GM19099 (cell line): Measurements from ENCODE around the gene PDCD1.

ENCODE experiments used
- POLR2A ChIP-seq: IDR thresholded peaks from 3 replicates; pipeline ENCODE4 v1.6.1; 2011; ENCODE audit warnings: low read depth; ENCODE audit not compliant: insufficient read length; ENCODE audit errors: extremely low read depth

PDCD1 gene

GRCh38 chr2:241887806-241888522, 29.3 kb upstream of the PDCD1 start:
- no peak for TF ChIP-seq POLR2A

GRCh38 chr2:241886840-241887447, 28.2 kb upstream of the PDCD1 start:
- no peak for TF ChIP-seq POLR2A

GRCh38 chr2:241885946-241886643, 27.4 kb upstream of the PDCD1 start:
- TF ChIP-seq POLR2A, result no peak

GRCh38 chr2:241885291-241885945, 26.7 kb upstream of the PDCD1 start:
- TF ChIP-seq POLR2A, result no peak

GRCh38 chr2:241884951-241885290, 26.2 kb upstream of the PDCD1 start:
- no peak for TF ChIP-seq POLR2A

GRCh38 chr2:241882091-241882625, 23.5 kb upstream of the PDCD1 start:
- TF ChIP-seq POLR2A, result peak; percentile 38

- TF ChIP-seq POLR2A, result no peak
These were observed 21.8 kb upstream of the PDCD1 start for GRCh38 chr2:241880311-241881073.

GRCh38 chr2:241879326-241879725, 20.6 kb upstream of the PDCD1 start:
- TF ChIP-seq POLR2A, result no peak

- no peak for TF ChIP-seq POLR2A
These were observed 19.6 kb upstream of the PDCD1 start for GRCh38 chr2:241877989-241878970.

- no peak for TF ChIP-seq POLR2A
These were observed 18.5 kb upstream of the PDCD1 start for GRCh38 chr2:241877197-241877685.

- TF ChIP-seq POLR2A, result no peak
These were observed 18.0 kb upstream of the PDCD1 start for GRCh38 chr2:241876528-241877196.

- TF ChIP-seq POLR2A, result no peak
These were observed 15.7 kb upstream of the PDCD1 start for GRCh38 chr2:241874277-241874925.
